ENCODE measurements around the gene CNDP2.
"Not testable (repeated sequence)": the region's sequence is repeated elsewhere in the genome, so short reads cannot be mapped to it uniquely, and the experiment has no call there.

The CNDP2 gene

DNA sequence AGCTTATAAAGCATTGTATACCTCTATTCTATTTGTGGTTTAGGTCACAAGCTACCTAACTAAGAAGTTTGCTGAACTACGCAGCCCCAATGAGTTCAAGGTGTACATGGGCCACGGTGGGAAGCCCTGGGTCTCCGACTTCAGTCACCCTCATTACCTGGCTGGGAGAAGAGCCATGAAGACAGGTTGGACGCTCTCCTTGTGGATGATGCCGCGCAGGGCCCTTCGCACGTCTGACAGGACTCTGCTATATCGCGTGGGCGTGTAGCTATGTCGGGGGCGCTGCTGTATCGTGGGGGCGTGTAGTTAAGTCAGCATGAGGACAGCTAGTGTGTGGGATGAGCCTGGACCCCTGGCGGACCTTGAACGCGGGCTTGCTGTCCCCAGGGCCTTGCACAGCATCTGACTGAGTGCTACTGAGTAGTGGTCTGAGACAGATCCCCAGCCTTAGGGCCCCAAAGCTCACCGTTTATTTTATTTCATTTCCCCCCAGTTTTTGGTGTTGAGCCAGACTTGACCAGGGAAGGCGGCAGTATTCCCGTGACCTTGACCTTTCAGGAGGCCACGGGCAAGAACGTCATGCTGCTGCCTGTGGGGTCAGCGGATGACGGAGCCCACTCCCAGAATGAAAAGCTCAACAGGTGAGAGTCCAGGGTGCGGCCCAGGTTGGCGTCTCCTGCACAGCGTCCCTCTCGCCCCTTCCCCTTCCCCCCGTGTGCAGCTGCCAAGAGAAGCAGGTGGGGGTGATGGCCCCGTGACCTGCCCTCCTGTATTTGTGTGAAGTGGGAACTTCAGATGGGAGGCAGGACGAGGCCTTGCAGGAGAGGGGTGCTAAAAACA is 22.5 kb downstream of the CNDP2 start:
- no peak for DNase-seq (ENCODE audit: low read depth)

DNA sequence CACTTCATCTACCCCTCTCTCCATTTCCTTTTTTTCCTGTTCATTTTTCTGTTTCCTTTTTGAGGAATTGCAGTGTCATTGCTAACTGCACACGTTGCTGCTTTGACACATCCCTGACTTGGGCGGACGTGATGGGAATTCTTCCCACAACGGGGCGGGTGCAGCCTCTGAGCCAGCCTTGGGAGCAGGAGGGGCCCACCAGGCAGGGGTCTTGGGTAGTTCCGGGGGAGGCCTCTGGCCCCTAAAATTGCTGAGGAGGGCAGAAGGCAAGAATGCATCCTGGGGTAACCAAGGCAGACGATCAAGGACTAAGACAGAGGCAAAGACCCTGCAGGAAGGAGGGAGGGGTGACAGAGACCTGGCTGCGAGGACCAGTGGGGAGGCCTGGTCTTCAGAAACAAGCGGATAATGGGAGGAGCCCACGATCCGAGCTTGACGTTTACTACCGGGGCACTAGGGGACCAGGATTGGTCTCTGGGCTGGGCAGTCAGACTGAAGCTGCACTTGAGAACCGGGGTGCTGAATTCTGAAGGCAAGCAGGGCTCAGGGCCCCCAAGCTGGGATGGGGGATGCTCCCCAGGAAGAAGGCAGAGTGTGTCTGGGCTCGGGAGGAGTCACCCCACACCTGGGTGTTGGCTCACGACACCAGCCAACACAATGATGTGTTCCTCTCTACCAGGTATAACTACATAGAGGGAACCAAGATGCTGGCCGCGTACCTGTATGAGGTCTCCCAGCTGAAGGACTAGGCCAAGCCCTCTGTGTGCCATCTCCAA is 23.3 kb downstream of the CNDP2 start:
- DNase-seq (ENCODE audit: low read depth), result no peak

DNA sequence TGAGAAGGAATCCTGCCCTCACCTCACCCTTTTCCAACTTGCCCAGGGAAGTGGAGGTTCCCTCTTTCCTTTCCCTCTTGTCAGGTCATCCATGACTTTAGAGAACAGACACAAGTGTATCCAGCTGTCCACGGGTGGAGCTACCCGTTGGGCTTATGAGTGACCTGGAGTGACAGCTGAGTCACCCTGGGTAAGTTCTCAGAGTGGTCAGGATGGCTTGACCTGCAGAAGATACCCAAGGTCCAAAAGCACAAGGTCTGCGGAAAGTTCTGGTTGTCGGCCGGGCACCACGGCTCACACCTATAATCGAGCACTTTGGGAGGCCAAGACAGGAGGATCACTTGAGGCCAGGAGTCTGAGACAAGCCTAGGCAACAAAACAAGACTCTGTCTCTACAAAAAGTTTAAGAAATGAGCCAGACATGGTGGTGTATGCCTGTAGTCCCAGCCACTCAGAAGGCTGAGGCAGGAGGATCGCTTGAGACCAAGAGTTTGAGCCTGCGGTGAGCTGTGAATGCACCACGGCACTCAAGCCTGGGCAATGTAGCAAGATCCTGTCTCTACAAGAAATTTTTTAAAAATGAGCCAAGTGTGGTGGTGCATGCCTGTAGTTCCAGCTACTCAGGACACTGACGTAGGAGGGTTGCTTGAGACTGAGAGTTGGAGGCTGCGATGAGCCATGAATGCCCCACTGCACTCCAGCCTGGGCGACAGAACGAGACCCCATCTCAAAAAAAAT is 24.1 kb downstream of the CNDP2 start:
- no peak for DNase-seq (ENCODE audit: low read depth)

DNA sequence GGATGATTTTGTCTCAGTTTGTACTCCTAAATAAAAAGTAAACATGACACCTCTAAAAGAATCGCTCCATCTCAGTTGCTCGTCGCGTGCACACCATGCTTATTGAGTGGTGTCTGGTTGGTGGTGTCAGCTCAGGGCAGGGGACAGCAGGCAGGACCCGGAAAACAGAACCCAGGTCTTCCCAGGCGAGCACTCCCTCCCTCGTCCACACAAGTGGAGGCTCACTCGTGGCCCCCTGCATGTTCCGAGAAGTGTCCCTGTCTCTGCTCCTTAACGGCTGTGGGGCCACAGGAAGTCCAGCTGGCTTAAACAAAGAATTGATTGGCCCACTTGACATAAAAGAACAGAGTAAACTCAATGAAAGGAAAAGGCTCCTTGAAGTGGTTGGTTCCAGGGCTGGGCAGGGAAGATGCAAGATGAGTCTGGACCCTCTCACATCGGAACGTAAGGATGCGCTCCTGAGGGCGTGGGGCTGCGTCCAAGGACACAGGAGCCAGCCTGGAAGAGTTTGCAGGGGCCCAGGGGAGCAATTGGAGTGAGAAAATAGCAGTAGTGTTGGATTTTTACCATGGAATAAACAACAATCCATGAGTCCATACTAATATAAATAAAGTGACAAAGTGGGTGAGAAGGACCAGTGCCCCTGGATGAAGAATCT is 25.0 kb downstream of the CNDP2 start:
- DNase-seq (ENCODE audit: low read depth), result no peak

DNA sequence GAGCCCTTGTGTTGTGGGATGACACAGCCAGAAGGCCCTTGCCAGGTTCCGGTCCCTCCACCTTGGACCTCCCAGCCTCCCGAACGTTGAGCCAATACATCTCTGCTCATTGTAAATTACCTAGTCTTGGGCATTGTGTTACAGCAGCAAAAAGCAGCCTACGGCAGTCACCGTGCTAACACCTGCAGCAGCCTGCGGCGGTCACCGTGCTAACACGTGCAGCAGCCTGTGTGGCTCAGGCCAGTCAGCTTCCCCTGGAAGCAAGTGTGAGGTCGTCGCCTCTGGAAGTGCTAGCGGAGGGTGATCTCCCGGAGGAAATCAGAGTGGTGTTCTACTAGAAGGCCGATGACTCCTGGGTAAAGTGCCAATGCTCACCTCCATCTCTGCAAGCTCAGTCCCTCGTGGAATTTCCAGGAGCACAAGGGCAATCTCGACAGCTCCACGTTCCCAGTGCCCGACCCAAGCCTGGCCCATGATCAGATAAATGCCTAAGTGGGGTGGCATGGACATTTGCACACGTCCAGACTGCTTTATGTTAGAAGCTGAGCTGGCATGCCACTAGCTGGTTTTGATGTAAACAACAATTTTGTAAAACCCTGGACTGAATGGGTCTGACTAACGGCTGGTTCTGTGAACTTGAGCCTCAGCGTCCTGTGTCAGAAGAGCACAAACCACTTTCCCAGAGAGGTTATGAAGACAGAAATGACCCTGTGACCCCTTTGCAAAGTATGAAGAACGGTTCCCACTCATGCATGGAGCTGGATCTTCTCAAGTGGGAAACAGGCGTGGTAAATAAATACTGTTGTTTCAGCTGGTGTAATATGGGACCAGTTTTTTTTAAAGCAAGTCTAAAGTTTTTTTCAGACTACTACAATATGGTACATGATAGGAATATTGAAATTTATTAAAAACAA is 26.7 kb downstream of the CNDP2 start:
- DNase-seq (ENCODE audit: low read depth), result no peak

DNA sequence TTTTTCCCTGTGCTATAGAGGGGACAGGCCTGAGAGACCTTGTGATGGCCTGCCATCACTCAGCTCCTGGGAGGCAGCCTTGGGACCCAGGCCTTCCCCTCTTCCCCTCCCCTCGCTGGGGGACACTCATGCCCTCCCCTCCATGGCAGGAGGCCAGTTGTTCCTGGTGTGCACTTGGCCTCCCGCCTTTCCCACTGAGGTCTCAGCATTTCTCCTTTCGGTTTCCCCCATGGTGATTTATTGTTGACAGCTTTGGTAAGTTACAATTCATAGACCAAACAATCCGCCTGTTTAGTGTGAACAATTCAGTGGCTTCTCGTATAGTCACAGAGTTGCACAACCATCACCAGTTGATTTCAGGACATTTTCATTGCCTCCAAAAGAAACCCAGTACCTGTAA is 27.9 kb downstream of the CNDP2 start:
- DNase-seq (ENCODE audit: low read depth), result no peak

DNA sequence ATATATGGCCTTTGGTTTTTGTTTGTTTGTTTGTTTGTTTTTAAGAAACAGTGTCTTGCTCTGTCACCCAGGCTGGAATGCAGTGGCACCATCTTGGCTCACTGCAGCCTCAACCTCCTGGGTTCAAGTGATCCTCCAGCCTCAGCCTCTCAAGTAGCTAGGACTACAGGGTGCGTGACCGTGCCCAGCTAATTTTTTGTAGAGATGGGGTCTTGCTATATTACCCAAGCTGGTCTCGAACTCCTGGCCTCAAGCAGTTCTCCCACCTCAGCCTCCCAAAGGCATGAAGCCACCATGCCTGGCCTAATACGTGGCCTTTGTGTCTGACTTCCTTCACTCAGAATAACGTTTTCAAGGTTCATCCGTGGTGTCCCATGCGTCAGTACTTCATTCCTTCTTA is 28.8 kb downstream of the CNDP2 start:
- not testable (repeated sequence) for DNase-seq (ENCODE audit: low read depth)

DNA sequence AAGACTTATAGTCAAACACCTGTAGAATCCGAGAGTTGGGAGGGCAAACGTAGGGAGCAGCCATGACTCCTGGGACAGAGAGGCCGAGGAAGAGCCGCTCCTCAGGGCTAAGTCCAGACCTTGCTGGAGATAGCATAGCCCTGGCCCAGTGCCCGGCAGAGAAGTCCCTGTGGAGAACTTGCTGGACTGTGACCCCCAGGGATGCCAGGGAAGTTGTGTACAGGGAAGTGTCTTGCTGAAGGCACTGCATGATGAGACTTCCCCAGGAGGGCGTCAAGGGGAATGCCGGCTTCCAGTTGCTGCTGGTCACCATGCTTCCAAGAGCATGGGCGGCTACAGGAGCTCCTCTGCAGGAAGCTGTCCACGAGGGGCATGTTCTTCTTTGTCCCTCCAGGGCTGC is 29.6 kb downstream of the CNDP2 start:
- no peak for DNase-seq (ENCODE audit: low read depth)

DNA sequence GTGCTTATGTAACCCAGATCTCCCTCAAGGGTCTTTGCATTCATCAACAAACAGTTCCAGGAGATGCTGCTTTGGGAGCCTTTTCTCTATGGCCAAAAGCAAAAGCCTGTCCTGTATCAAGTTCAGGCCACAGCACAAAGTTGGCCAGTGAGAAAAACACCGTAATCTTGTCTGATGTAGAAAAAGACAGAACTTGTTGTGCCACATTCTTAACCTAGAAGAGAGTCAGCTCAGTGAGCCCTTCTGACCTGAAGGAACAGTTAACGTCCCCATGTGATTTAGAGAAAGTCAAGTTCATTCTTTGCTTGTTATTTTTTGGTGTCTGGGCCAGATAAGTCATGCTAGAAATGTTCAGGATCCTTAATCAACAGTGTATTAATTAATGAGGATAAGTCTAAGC is 30.3 kb downstream of the CNDP2 start:
- DNase-seq (ENCODE audit: low read depth), result no peak

DNA sequence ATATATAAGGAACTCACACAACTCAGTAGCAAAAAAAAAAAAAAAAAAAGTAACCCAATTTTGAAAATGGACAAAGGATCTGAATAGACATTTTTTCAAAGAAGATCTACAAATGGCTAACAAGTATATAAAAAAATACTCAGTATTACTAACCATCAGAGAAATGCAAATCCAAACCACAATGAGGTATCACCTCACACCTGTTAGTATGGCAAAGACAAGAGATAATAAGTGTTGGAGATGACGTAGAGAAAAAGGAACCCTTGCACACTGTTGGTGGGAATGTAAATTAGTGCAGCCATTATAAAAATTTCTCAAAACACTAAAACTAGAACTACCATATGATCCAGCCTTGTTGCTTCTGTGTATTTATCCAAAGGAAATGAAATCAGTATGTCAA is 32.3 kb downstream of the CNDP2 start:
- DNase-seq (ENCODE audit: low read depth), result no peak

DNA sequence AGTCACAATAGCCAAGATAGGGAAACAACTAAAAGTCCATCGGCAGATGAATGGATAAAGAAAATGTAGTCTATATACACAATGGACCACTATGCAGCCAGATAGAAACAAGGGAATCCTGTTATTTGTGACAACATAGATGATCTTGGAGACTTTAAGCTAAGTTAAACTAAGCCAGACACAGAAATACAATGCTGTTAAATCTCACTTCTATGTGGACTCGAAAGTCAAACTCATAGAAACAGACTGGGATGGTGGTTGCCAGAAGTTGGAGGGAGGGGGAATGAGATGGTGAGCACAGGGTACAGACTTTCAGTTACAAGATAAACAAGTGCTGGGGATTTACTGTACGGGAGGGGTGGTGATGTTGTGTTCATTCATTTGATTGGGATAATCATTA is 32.8 kb downstream of the CNDP2 start:
- DNase-seq (ENCODE audit: low read depth), result no peak

DNA sequence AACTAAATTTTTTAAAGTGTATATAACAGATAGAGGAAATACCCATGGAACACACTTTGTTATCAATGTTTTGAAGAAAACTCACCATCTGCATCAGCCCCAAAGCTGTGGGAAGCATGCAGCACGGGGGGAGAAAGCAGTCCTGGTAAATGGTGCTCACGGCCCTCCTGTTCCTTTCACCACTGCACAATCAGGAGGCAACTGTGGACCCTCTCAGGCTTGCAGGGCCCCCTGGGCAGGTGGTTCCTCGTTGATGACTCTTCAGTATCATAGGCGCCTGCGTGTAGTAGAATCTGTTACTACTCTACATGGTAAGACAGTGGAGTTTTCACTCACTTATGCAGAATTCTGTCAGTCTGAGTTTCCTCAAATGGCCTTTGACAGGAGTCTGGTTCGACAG is 33.2 kb downstream of the CNDP2 start:
- DNase-seq (ENCODE audit: low read depth), result no peak

DNA sequence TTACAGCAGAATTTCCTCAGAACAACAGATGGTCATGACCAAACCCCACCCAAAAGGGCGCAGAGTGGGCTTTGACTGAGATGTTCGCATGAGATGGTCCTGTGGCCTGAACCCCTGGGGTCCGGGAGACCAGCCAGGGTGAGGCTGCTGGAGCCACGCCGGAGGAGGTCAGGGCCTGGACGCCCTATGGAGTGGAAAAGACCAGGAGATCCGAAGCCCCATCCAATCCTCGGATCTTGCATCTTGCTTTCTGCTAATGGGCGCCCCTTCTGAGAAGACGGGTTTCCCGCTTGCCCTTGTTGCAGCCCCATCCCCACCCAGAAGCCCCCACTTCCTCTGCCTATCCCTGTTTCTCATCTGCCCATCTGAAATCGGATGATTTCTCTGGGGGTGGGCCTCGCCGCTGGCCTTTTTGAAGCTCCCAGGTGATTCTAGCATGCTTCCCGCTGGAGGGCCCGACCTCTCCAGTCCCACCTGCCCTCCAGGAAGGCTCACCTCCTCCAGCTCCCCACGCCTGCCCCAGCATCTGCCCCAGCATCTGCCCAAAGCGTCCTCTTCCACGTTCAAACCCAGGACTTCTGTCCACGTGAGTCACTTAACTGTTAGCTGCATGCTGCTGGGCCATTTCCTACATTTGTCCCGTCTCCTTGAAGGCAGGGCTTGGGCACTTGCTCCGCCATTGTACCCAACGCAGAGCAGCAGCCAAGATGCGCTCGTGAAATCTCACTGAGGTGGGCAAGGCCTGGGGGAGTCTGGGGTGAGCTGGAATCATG is 33.8 kb downstream of the CNDP2 start:
- no peak for DNase-seq (ENCODE audit: low read depth)

DNA sequence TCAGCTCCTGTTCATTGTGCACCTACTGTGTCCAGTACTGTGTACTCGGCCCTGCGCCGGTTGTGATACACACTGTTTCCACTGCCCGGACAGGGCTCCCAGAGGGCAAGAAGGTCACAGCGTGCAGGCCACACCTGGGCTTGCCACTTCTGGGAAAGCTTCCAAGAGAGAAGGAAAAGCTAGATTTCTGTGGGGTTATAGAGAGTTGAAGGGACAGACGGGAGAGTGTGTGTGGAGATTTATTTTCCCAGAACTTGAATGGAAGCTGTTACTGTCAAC is 34.4 kb downstream of the CNDP2 start:
- no peak for DNase-seq (ENCODE audit: low read depth)

DNA sequence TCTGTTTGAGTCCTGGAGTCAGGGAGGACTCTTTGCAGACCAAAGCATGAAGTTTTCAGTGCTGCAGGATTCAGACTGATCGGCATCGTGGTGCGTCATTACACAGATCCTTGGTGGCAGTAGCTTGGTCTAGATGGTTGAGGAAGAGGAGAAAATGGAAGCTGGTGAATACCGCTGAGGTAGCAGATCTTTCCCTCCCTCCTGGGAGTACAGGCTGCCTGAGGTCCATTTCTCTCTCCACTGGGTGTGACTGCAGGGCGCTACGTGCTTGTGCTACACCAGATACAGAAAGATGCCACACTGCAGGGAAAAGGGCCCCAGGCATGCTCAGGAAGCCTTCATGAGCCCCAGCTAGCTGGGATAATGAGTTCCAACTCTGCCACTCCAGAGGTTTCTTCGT is 34.9 kb downstream of the CNDP2 start:
- DNase-seq (ENCODE audit: low read depth), result no peak

DNA sequence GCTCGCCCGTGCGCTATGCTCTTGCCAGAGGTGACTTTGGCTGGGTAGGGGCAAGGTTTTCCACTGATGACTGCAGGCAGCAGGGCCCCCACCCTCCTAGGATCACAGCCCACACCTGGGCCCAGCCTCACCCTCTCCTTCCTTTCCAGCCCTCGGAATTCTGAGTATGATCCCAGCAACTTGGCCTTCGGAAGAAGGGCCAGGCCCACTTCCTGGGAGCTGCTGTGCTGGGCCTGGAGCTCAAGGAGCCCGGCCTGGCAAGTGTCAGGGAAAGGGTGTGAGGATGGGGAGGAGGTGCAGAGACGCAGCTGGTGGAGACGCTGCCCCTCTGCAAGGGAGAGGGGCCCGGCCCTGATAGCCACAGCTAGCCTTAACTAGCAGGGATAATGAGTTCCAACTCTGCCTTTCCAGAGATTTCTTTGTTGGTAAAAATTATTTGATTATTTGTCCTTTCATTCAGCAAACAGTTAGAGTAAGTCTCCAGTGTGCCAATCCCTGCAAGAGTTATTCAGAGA is 36.4 kb downstream of the CNDP2 start:
- DNase-seq (ENCODE audit: low read depth), result no peak

DNA sequence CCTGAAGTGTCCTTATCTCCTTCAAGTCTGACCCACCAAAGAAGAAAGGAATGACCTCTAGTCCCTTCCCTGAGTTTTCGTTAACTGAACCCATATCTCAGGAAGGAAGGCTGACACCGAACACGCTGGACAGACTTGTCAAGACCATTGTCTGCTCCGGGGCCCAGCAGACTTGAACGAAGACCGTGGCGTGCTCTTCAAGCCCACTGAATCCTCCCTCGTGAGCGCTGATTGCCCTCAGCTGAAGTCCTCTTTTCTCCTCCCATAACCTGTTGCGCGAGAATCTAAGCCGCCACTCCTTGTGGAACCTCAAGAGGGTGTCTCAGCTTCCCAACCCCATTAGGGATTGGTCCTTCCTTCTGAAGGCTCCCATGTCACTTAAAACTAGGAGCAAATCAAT is 37.5 kb downstream of the CNDP2 start:
- DNase-seq (ENCODE audit: low read depth), result no peak

DNA sequence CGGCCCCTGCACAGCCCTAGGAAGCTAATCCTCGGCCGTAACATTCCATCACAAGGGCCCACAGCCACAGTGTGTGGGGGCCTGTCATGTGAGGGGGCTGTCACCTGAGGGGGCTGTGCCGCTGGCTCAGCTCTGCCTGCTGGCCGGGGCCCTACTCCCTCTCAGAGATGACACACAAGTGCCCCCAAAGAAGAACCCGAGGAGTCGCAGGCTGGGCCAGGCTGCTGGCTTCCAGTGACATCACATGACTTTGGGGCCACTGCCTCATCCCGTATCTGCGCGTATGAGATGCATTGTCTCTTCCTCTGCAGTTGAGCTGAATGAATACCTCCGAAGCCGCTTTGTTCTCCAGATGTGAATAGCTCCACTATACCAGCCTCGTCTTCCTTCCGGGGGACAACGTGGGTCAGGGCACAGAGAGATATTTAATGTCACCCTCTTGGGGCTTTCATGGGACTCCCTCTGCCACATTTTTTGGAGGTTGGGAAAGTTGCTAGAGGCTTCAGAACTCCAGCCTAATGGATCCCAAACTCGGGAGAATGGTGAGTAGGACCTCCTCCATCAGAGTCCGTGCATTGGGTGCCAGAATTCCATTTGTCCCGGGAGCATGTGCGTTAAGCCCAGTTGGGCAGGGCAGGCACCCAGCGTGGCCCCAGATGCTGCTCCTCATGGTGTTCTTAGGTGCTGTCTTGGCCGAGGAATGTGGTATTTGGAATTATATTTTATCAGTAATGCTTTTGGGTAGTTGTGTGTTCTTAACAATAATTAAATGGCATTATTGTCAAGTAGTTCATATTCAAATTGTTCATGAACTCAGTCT is 38.2 kb downstream of the CNDP2 start, which contains the start of gene CNDP1:
Gene CNDP1 (plus strand): TSS at position 351 of the 820 bp plus-strand sequence. CDS start 168 bp downstream, at position 519.
- no peak for DNase-seq (ENCODE audit: low read depth)

DNA sequence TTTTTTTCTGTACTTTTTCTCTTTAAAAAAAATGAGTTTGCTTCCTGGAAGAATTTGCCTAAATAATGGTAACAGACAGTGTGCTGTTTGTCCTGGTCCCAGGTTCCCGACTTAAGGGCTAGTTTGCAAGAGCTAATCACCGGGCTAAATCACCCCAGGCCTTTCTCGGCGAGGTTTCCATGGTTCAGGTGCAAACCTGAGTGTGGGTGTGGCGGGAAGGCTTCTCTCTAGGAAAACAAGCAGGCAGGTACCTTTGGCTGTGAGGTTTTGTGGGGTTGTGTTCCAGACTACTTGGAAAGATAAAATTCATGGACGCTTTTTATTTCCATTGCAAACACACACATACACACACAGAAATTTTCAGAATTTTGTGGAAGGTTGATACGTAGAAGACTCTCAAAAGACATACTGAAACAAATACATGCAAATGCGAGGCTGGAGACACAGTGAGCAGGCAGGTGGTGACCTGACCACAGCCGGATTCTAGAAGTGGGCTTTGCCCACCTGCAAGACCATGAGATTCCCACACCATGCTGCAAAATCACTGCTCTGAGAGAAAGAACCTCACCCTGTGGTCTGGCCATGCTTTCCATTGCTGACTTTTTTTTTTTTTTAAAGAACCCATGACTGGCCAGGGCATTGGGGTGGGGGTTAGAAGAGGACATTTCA is 39.0 kb downstream of the CNDP2 start:
- DNase-seq (ENCODE audit: low read depth), result no peak
